H1 (cell line): ENCODE data around the gene ATP8B2. TPM values are rescaled to one million over a fixed set of nuclear protein-coding genes. Genes with fewer than 3 reads are reported as not detected.

Source experiments
- CTCF ChIP-seq, 3 experiments: IDR thresholded peaks; 1 replicate in 2 of 3; 2 replicates in 1 of 3; pipeline versions ENCODE4 v1.5.1 to v1.6.1; 2011; ENCODE audit warnings: low read length in 3 of 3, mild to moderate bottlenecking in 3 of 3, inconsistent platforms in 2 of 3, low read depth in 1 of 3, moderate library complexity in 1 of 3; ENCODE audit not compliant: insufficient read depth in 1 of 3; ENCODE audit errors: control extremely low read depth in 1 of 3
- E2F6 ChIP-seq: IDR thresholded peaks from 2 replicates; pipeline ENCODE4 v1.6.1; 2012; ENCODE audit warnings: inconsistent platforms
- KDM4A ChIP-seq: IDR thresholded peaks from one replicate; pipeline ENCODE4 v1.7.1; 2012; ENCODE audit warnings: low read depth, mild to moderate bottlenecking, moderate library complexity, low read length, inconsistent platforms; ENCODE audit not compliant: severe bottlenecking
- POLR2A ChIP-seq, 2 experiments: IDR thresholded peaks; 1 replicate in 1 of 2; 2 replicates in 1 of 2; pipeline ENCODE4 v1.6.1; 2011; ENCODE audit warnings: low read depth in 2 of 2, low read length in 2 of 2, mild to moderate bottlenecking in 2 of 2; ENCODE audit errors: control extremely low read depth in 1 of 2
- SIX5 ChIP-seq: IDR thresholded peaks from 2 replicates; pipeline ENCODE4 v1.6.1; 2011; ENCODE audit warnings: mild to moderate bottlenecking, low read depth, low read length
- YY1 ChIP-seq: IDR thresholded peaks from 2 replicates; pipeline ENCODE4 v1.6.1; 2011; ENCODE audit warnings: low read depth, mild to moderate bottlenecking, low read length
- ZNF274 ChIP-seq: IDR thresholded peaks from 2 replicates; pipeline ENCODE4 v1.7.0; 2012; ENCODE audit warnings: low read length, borderline replicate concordance; ENCODE audit errors: extremely low read depth
- polyA plus RNA-seq, 7 experiments: library from polyadenylated mRNA; depleted of rRNA in 3 of 7; stranded (reverse) in 5 of 7; unstranded in 2 of 7; fragments of >200 nt in 5 of 7; fragments of 200-250 nt in 2 of 7; gene quantifications; 1 replicate in 5 of 7; 2 replicates in 1 of 7; 4 replicates in 1 of 7; pipeline versions ENCODE4 v1.2.1 to v1.2.3, GENCODE V29; 2011 to 2013; ENCODE audit warnings: missing spikeins in 2 of 7, mixed read lengths in 2 of 7
- total RNA-seq: library from RNA; stranded (reverse); fragmentation: NEBNext Ultra II Directional; extraction: Animal tissue kit (Norgen Biotek cat#: 25700); gene quantifications from 2 replicates; pipeline ENCODE4 v1.2.1, GENCODE V29; 2021

The ATP8B2 gene
- total and polyA plus RNA-seq, 2 of the 8 experiments (the other 6 are each of a cell fraction or from before 2014, with no cell fraction given): 61.4 to 70.1 TPM

GRCh38 chr1:154324669-154325582 lies at the start of gene ATP8B2 (continued):
- TF ChIP-seq YY1: peak; percentile 96
- TF ChIP-seq CTCF (IDR thresholded peaks at IDR 0.05; ENCODE audit: control extremely low read depth in 1 of 3, insufficient read depth in 1 of 3, low read depth in 1 of 3, low read length in 3 of 3): peak; percentile 86 to 92 (median 92)
- TF ChIP-seq E2F6: no peak
- no peak for TF ChIP-seq POLR2A (IDR thresholded peaks at IDR 0.05; ENCODE audit: control extremely low read depth in 1 of 2, low read depth in 2 of 2, low read length in 2 of 2)
- TF ChIP-seq SIX5: no peak
- TF ChIP-seq ZNF274: no peak
- peak; percentile 21 for TF ChIP-seq KDM4A
